GM06990 (cell line): ENCODE measurements around the gene TEKTIP1.

Experiments used
- DNase-seq: peaks from one replicate; pipeline ENCODE4 v3.0.0-alpha.2; 2011; ENCODE audit not compliant: insufficient read length; ENCODE audit errors: extremely low read depth
- H3K27me3 ChIP-seq: replicated peaks from 2 replicates; pipeline ENCODE4 v1.6.0; 2011; ENCODE audit warnings: low read length; ENCODE audit not compliant: control insufficient read depth, insufficient read depth
- H3K36me3 ChIP-seq: 2 replicates; pipeline ENCODE4 v1.5.1; 2011; ENCODE audit warnings: low read length; ENCODE audit not compliant: control insufficient read depth, insufficient read depth
- H3K4me3 ChIP-seq: replicated peaks from 2 replicates; pipeline ENCODE4 v1.5.1; 2011; ENCODE audit warnings: low read depth, mild to moderate bottlenecking, control low read depth, low read length
- CTCF ChIP-seq: IDR thresholded peaks from 2 replicates; pipeline ENCODE4 v1.5.1; 2011; ENCODE audit warnings: low read length, control low read depth, mild to moderate bottlenecking, inconsistent platforms; ENCODE audit not compliant: insufficient read depth, poor library complexity, severe bottlenecking

TEKTIP1 gene

GRCh38 chr19:3586707-3587346 is 47.9 kb downstream of the TEKTIP1 start:
- TF ChIP-seq CTCF, result no peak
- Histone ChIP-seq H3K4me3 (no peak overlapping the region), H3K27me3 (no peaks in the 10 kb centered on the region; the same call in 1 of the 2 replicates), H3K36me3 (no peaks in the 10 kb centered on the region)
- no peak for DNase-seq

GRCh38 chr19:3589439-3589838 is 50.5 kb downstream of the TEKTIP1 start:
- TF ChIP-seq CTCF, result no peak
- Histone ChIP-seq H3K36me3 (no peaks in the 10 kb centered on the region), H3K27me3 (no peaks in the 10 kb centered on the region; the same call in 1 of the 2 replicates), H3K4me3 (no peak overlapping the region)
- DNase-seq, result no peak

GRCh38 chr19:3589949-3590348 is 51.0 kb downstream of the TEKTIP1 start:
- TF ChIP-seq CTCF, result no peak
- no peaks in the 10 kb centered on the region; the same call in 1 of the 2 replicates for H3K27me3 ChIP-seq
- no peaks in the 10 kb centered on the region for H3K36me3 ChIP-seq
- no peak overlapping the region for H3K4me3 ChIP-seq
- no peak for DNase-seq

GRCh38 chr19:3590991-3591659 is 52.2 kb downstream of the TEKTIP1 start:
- no peak for DNase-seq
- Histone ChIP-seq H3K36me3 (no peaks in the 10 kb centered on the region), H3K27me3 (no peaks in the 10 kb centered on the region; the same call in 1 of the 2 replicates), H3K4me3 (no peak overlapping the region)
- TF ChIP-seq CTCF, result no peak

- no peak for DNase-seq
- Histone ChIP-seq H3K36me3 (no peaks in the 10 kb centered on the region), H3K27me3 (no peaks in the 10 kb centered on the region; the same call in 1 of the 2 replicates), H3K4me3 (no peak overlapping the region)
- no peak for TF ChIP-seq CTCF
Observed at GRCh38 chr19:3591876-3592613, 53.1 kb downstream of the TEKTIP1 start.
